Loucy (cell line): ENCODE data around the gene NDUFA3.

Source experiments
- H2AFZ ChIP-seq: fragments of 200-600 bp; sonication (generic); 2 replicates; pipeline ENCODE4 v1.6.0; 2016; ENCODE audit warnings: antibody characterized with exemption, mild to moderate bottlenecking, low read length, moderate library complexity
- H3F3A ChIP-seq: fragments of 200-600 bp; 2 replicates; pipeline ENCODE4 v1.6.0; 2016; ENCODE audit warnings: antibody characterized with exemption, low read depth, mild to moderate bottlenecking
- H3K27me3 ChIP-seq: fragments of 200-600 bp; sonication (generic); 2 replicates; pipeline ENCODE4 v1.6.1; 2014; ENCODE audit warnings: low read length, mild to moderate bottlenecking; ENCODE audit not compliant: insufficient read depth, poor library complexity, severe bottlenecking
- H3K36me3 ChIP-seq: fragments of 200-600 bp; sonication (generic); 2 replicates; pipeline ENCODE4 v1.6.1; 2016; ENCODE audit warnings: low read length; ENCODE audit not compliant: insufficient read depth
- H3K4me1 ChIP-seq: fragments of 200-600 bp; sonication (generic); 2 replicates; pipeline ENCODE4 v1.5.1; 2014; ENCODE audit warnings: low read length, mild to moderate bottlenecking; ENCODE audit not compliant: insufficient read depth, poor library complexity, severe bottlenecking
- H3K4me2 ChIP-seq: fragments of 200-600 bp; sonication (generic); 2 replicates; pipeline ENCODE4 v1.6.0; 2014; ENCODE audit warnings: antibody characterized with exemption, low read length, low read depth, mild to moderate bottlenecking; ENCODE audit not compliant: poor library complexity, severe bottlenecking
- H3K4me3 ChIP-seq: fragments of 200-600 bp; sonication (generic); 2 replicates; pipeline ENCODE4 v1.5.1; 2014; ENCODE audit warnings: low read length, mild to moderate bottlenecking, mixed read lengths; ENCODE audit not compliant: poor library complexity, severe bottlenecking
- H3K79me2 ChIP-seq: fragments of 200-600 bp; sonication (generic); 2 replicates; pipeline ENCODE4 v1.6.1; 2014; ENCODE audit warnings: low read length; ENCODE audit not compliant: insufficient read depth
- H3K9ac ChIP-seq: fragments of 200-600 bp; sonication (generic); 2 replicates; pipeline ENCODE4 v1.6.0; 2014; ENCODE audit warnings: mild to moderate bottlenecking, low read depth, low read length, moderate library complexity; ENCODE audit not compliant: poor library complexity, severe bottlenecking
- H3K9me2 ChIP-seq: fragments of 200-600 bp; sonication (generic); replicated peaks from 2 replicates; pipeline ENCODE4 v1.6.1; 2016; ENCODE audit warnings: low read depth, low read length, mixed read lengths
- H3K9me3 ChIP-seq: fragments of 200-600 bp; sonication (generic); 2 replicates; pipeline ENCODE4 v1.6.1; 2014; ENCODE audit warnings: mild to moderate bottlenecking, antibody characterized with exemption, low read length, low read depth; ENCODE audit not compliant: insufficient read depth
- H4K20me1 ChIP-seq: fragments of 200-600 bp; sonication (generic); 2 replicates; pipeline ENCODE4 v1.6.0; 2014; ENCODE audit warnings: antibody characterized with exemption, low read length, mild to moderate bottlenecking; ENCODE audit not compliant: insufficient read depth, poor library complexity, severe bottlenecking
- EZH2phosphoT487 ChIP-seq: fragments of 200-600 bp; IDR thresholded peaks from 2 replicates; pipeline ENCODE4 v1.6.1; 2018; ENCODE audit warnings: antibody characterized with exemption, mild to moderate bottlenecking, moderate library complexity, borderline replicate concordance
- TF ChIP-seq, protein P1 (sequence below): fragments of 200-600 bp; sonication (generic); conservative IDR thresholded peaks from 2 replicates; pipeline ENCODE4 v1.5.1; 2014; ENCODE audit warnings: mild to moderate bottlenecking, antibody characterized with exemption, low read length

Gene NDUFA3

DNA sequence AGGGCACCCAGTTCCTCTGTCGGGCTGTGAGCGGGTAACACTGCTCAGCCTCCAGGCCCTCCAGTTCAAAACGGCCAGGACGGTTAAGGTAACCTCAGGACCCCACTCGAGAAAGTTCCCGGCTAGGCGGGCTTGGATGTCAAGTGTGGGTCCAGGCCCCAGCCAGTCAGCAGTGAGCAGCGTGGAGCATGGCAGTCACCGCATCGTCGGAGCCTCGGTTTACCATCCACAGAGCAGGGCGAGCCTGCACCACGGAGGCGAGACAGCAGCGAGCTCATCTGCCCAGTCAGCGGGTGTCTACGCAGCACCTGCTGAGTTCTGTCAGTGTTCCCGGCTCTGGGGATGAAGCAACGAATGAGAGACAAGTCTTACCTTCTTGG lies 27.0 kb downstream of the NDUFA3 start:
- Histone ChIP-seq H3K4me3 (no peak overlapping the region), H3K4me2 (no peak overlapping the region), H2AFZ (no peak overlapping the region), H3K36me3 (peaks cover 23% of the 10 kb centered on the region; the same call in 1 of the 2 replicates), H3F3A (no peaks in the 10 kb centered on the region), H3K79me2 (no peaks in the 10 kb centered on the region), H3K9ac (no peak overlapping the region), H4K20me1 (no peaks in the 10 kb centered on the region), H3K27me3 (no peaks in the 10 kb centered on the region), H3K9me3 (no peaks in the 10 kb centered on the region), H3K4me1 (no peaks in the 10 kb centered on the region), H3K9me2 (no peaks in the 10 kb centered on the region)
- TF ChIP-seq, protein P1, sequence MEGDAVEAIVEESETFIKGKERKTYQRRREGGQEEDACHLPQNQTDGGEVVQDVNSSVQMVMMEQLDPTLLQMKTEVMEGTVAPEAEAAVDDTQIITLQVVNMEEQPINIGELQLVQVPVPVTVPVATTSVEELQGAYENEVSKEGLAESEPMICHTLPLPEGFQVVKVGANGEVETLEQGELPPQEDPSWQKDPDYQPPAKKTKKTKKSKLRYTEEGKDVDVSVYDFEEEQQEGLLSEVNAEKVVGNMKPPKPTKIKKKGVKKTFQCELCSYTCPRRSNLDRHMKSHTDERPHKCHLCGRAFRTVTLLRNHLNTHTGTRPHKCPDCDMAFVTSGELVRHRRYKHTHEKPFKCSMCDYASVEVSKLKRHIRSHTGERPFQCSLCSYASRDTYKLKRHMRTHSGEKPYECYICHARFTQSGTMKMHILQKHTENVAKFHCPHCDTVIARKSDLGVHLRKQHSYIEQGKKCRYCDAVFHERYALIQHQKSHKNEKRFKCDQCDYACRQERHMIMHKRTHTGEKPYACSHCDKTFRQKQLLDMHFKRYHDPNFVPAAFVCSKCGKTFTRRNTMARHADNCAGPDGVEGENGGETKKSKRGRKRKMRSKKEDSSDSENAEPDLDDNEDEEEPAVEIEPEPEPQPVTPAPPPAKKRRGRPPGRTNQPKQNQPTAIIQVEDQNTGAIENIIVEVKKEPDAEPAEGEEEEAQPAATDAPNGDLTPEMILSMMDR, result no peak

DNA sequence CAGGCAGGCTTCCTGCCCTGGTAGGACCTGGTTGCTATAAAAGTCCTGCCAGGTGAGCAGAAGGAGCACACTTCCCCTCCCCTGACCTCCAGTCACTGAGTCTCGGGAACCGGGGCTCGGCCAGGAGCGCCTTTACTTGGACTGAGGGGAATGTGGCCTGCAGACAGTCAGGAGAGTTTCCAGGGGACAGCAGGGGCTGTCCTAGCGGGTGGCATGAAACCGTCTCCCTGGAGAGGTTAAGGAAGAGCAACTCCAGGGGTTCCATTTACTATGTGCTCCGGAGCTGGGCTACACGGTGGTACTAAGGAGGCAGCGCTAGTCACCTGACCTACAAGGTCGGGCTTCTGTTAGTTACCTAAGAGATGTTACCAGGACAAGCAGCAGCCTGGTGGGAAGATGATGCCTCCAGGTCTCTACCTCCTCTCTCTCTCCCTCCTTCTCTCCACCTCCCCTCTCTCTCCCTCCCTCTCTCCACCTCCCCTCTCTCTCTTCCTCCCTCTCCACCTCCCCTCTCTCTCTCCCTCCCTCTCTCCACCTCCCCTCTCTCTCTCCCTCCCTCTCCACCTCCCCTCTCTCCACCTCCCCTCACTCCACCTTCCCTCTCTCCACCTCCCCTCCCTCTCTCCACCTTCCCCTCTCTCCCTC lies 30.8 kb downstream of the NDUFA3 start:
- H3F3A ChIP-seq, result no peaks in the 10 kb centered on the region
- peaks cover 8% of the 10 kb centered on the region for H4K20me1 ChIP-seq
- H3K9me2 ChIP-seq, result no peaks in the 10 kb centered on the region
- H3K4me1 ChIP-seq, result peaks cover 9% of the 10 kb centered on the region
- H3K79me2 ChIP-seq, result peaks cover 8% of the 10 kb centered on the region
- H3K9ac ChIP-seq, result no peak overlapping the region
- H3K9me3 ChIP-seq, result no peaks in the 10 kb centered on the region
- no peak for TF ChIP-seq EZH2phosphoT487
- TF ChIP-seq, protein P1, result no peak
- no peak overlapping the region for H3K4me3 ChIP-seq
- H3K36me3 ChIP-seq, result peaks cover 6% of the 10 kb centered on the region; the same call in 1 of the 2 replicates
- no peak overlapping the region for H3K4me2 ChIP-seq
- H3K27me3 ChIP-seq, result peaks cover 5% of the 10 kb centered on the region
- no peak overlapping the region for H2AFZ ChIP-seq

DNA sequence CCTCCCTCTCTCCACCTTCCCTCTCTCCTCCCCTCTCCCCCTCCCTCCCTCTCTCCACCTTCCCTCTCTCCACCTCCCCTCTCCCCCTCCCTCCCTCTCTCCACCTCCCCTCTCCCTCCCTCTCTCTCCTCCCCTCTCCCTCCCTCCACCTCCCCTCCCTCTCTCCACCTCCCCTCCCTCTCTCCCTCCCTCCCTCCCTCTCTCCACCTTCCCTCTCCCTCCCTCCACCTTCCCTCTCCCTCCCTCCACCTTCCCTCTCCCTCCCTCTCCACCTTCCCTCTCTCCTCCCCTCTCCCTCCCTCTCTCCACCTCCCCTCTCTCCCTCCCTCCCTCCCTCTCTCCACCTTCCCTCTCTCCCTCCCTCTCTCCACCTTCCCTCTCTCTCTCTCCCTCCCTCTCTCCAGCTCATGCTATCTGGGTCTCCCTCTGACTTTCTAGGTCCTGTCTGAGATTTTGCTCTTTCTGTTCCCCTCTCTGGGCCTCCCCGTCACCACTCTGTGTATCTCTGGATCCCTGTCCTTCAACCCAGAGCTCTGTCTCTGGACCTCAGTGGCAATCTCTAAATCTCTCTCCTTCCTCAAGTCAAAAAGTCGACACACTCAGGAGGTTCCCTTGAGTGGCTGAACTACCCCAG lies 31.4 kb downstream of the NDUFA3 start:
- no peak for TF ChIP-seq EZH2phosphoT487
- Histone ChIP-seq H3K9ac (no peak overlapping the region), H3K36me3 (peaks cover 6% of the 10 kb centered on the region; the same call in 1 of the 2 replicates), H3K9me3 (no peaks in the 10 kb centered on the region), H3K4me3 (no peak overlapping the region), H3K4me2 (no peak overlapping the region), H2AFZ (no peak overlapping the region), H3K79me2 (peaks cover 15% of the 10 kb centered on the region), H3K27me3 (peaks cover 5% of the 10 kb centered on the region), H4K20me1 (peaks cover 14% of the 10 kb centered on the region), H3K9me2 (no peaks in the 10 kb centered on the region), H3F3A (no peaks in the 10 kb centered on the region), H3K4me1 (peaks cover 15% of the 10 kb centered on the region)
